Measurements from ENCODE around the gene CCDC159.
"Not testable (repeated sequence)": the region's sequence is repeated elsewhere in the genome, so short reads cannot be mapped to it uniquely, and the experiment has no call there.

Gene CCDC159

DNA sequence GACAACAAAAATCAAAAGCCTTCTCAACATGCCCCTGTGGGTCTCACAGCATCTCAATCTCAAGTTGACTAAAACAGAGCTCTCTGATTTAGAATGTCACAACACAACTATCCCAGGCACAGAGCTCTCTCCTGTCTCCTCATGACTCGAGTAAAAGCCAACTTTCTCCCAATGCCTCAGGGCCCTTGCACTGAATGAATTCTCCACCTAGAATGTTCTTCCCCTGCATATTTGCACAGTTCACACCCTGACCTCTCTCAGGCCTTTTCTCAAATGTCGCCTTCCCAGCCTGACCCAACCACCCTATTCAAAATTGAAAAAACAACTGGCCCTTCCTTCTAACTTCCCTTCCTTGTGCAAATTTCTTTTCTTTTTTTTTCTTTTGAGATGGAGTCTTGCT is 24.4 kb downstream of the CCDC159 start:
- no peak for DNase-seq

DNA sequence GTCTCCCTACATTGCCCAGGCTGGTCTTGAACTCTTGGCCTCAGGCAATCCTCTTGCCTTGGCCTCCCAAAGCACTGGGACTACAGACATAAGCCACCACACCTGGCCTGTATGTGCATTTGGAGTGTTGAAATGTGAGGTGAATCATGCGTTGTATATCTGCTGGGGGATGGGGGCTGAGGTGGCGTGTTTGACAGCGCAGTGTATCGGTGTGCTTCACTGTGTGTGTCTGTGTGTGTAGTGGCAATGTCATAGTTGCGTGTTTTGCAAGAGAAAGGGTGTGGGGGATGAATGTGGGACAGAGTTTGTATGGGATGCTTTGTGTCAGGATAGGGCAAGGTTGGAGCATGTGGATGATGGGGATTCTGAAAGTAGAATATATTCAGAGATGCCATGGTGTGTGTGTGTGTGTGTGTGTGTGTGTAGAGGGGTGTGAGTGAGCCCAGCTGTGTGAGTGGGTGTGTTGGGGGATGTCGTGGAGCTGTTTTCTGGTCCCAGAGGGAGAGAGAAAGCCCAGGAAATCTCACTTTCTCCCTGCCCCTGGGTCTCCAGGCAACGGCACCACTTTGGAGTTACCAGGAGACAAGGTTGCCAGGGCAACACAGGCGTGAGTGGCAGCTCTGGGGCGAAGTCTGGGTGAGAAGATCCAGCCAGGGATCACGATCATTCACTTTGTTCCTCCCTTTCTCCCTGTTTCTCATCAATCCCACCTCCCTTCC is 27.0 kb downstream of the CCDC159 start:
- DNase-seq, result peak; percentile 41 to 72

DNA sequence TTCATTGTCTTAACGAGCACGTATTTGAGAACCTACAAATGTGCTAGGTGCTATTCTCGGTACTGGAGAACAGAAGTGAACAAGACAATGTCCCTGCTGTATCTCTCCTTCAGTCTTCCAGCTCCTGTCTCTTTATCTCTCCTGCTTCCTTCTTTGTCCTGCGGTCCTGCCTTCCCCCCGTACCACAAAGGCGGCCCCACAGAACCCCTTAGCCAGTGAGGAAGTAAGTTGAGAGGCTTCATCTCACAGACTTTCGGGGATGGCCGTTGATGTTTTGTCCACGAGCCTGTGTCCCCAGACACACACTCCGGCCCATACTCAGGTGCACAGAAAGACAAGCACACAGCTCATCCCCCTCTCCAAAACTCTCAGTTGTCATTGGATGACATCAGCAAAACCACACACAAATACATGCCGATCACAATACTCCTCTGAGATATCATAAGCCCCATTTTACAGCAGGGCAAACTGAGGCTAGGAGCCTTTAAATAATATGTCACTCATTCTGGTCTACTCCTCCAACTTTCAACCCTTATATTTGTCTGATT is 27.6 kb downstream of the CCDC159 start:
- no peak for DNase-seq

DNA sequence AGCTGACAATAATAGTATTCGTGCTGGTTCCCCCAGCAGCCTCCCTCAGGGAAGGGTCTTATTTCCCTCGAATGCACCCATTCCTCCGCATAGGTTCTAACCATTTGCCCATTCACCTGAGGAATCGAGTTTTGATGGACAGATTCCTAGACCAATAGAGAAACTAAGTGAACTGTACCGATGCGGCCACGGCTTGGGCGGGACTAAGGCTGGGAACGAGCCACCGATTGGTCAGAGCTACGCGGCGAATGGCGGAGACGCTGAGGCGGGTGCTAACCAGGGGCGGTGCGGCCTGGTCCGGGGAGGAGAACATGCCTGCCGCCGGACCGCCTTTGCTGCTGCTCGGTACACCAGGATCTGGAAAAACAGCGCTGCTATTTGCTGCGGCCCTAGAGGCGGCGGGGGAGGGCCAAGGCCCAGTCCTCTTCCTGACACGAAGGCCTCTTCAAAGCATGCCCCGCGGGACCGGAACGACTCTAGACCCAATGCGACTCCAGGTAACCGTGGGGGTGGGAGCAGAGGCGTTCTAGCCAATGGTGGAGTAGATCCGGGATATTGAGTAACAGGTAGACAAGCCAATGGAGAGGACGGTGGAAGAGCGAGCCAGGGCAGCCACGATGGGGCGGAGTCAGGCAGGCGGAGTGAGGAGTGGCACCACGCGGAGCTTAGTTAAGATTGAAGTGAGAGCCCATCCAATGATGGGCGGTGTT is 28.3 kb downstream of the CCDC159 start, which contains the start of gene SWSAP1:
SWSAP1 (plus strand) TSS at position 234 of the 710 bp plus-strand sequence; CDS start at position 249, 15 bp downstream.
- DNase-seq, result peak; percentile 89 to 93

DNA sequence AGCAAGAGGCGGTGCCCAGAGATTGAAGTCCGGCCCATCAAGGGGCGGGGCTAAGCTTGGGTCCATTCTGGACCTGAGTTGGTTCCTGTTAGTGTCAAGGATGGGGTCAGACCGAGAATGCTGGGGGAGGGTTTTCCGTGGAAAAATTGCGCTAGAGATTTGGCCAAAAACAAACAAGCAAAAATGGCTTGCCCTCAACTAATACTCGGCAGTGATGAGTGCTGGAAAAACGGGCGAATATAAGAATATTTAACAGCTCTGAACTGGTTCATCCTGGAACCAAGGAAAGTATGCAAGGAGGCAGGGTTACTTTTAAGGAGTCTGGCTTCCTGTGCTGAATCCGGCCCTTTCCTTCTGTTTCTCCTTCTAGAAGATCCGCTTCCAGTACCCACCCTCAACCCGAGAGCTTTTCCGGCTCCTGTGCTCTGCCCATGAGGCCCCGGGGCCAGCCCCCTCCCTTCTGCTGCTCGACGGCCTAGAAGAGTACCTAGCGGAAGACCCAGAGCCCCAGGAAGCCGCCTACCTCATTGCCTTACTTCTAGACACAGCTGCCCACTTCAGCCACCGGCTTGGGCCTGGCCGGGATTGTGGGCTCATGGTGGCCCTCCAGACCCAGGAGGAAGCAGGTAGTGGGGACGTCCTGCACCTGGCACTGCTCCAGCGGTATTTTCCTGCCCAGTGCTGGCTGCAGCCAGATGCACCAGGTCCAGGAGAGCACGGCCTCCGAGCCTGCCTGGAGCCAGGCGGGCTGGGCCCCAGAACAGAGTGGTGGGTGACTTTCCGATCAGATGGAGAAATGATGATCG is 29.0 kb downstream of the CCDC159 start:
- DNase-seq, result no peak

DNA sequence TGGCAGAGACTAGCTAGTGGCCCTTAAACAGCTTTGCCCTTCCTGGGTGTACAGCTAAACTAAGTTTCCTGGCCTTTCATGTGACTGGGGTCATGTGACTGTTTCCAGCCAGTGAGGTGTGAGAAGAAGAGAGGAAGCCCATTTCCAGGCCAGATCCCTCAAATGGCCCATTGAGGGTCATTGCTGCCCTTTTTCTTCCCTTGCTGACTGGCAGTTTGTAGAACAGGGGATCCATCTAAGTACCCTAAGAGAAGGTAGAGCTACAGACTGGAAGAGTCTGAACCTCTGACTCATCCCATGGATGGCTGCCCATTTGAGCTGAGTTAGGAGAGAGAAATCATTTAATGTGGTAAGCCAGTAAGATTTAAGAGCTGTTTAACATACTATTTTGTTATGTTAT is 30.9 kb downstream of the CCDC159 start:
- no peak for DNase-seq

DNA sequence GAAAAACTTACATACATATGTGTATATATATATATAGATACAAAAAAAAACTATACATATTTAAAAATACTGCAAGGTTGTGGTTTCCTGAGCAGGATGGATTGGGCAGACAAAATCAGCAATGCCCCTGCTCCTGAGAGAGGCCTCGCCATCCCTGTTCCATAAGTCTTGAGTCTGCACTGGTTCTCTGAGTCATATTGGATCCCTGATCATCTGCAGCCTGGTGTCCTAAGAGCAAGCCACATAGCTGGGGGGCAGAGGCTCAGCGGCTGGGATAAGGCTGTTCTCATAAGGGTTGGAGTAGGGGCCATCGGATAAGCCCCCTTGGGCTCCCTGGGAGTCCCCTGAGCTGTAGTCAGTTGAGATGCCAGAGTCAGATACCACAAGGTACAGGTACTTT is 31.4 kb downstream of the CCDC159 start:
- no peak for DNase-seq

DNA sequence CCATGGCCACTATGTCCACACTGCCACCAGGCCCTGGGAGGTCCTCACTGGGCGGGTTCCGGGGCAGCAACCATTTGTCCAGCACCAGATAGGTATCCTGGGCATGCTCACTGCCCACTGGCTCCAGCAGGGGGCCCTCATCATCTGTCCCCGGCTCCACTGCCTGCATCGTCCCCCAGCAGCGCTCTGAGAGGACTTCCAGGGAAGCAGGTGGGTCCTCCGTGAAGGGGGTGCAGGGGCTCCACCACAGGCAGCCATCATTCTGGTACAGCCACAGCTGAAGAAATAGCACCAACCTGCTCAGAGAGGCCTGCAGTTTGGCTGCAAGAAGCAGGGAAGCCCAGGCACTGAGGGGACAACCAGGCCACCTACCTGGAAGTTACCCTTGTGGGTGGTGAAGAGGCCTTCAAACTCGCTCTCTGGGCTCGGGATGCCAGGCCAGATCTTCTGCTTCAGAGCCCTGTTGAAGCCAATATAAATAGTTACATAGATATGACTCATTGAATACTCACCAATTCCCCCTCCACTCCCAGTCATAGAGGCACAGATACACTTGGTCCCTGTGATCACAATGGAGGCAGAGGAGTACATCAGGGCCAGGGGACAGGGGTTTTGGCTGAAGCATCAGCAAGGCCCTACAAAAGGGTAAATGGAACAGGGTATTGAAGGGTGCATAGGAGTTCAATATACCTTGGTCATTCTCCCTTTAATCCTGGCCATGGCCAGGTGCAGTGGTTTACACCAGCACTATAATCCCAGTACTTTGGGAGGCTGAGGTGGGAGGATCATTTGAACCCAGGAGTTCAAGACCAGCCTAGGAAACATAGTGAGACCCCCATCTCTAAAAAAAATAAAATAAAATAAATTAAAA is 32.2 kb downstream of the CCDC159 start:
- no peak for DNase-seq

DNA sequence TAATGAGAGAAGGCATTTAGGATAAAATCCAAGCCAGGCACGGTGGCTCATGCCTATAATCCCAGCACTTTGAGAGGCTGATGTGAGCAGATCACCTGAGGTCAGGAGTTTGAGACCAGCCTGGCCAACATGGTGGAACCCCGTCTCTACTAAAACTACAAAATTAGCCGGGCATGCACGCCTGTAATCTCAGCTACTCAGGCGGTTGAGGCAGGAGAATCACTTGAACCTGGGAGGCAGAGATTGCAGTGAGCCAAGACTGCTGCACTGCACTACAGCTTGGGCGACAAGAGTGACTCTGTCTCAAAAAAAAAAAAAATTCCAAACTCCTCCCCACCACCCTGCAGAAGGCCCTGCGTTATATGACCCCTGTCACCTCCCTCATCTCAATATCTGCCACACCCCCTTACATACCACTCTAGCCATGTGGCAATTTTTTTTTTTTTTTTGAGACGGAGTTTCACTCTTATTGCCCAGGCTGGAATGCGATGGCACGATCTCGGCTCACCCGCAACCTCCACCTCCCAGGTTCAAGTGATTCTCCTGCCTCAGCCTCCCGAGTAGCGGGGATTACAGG is 33.0 kb downstream of the CCDC159 start:
- not testable (repeated sequence) for DNase-seq

DNA sequence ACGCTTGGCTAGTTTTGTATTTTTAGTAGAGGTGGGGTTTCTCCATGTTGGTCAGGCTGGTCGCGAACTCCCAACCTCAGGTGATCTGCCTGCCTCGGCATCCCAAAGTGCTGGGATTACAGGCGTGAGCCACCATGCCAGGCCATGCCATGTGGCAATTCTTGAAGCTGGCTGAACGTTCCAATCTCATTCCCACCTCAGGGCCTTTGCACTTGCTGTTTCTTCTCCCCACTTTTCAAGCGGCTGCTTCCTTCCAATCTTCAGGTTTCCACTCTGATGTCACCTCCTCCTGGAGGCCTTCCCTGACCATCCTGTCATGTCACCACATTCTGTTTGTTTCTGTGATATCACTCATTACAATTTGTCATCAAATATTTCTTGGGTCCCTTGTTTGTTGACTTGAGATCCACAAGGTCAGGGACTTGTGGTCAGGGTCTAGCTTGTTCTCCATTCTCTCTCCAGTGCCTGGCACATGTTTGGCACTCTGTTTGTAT is 33.6 kb downstream of the CCDC159 start:
- no peak for DNase-seq

DNA sequence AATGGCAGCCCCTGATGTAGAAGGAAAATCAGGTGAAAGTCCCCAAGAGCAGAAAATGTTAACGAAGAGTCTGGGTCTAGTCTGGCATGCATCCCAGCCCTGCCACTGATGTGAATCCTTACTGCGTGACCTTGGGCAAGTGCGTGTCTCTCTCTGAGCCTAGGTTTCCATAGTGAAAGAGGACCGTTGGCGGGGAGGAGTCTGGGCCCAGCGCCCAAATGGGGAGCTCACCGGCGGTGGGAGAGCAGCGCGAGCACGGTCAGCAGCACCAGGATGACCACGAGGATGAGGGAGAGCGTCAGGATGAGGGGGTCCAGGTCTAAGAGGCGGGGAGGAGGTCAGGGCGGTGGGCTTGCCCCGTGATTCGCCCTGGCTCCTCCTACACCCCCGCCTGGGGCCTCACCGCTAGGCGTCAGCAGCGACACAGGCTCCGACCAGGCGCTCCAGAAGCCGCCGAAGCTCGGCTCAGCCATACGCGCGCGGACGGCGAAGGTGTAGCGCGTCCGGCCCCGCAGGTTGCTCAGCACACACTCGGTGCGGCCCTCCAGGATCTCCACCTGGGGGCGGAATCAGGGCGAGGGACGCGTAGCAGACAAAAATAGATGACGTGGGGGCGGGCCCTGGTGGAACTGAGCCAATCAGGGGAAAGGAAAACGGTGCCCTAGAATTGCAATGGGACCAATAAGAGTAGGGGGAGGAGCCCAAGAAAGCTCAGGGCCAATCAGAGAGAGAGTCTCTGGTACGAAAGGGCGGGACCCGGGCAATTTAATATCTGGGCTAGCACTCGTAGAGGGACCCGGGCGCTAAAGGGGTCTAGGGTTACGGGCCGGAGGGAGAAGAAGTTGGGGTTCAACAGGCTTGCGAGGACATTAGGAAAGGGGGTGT is 34.6 kb downstream of the CCDC159 start:
- DNase-seq, result peak; percentile 90 to 94

DNA sequence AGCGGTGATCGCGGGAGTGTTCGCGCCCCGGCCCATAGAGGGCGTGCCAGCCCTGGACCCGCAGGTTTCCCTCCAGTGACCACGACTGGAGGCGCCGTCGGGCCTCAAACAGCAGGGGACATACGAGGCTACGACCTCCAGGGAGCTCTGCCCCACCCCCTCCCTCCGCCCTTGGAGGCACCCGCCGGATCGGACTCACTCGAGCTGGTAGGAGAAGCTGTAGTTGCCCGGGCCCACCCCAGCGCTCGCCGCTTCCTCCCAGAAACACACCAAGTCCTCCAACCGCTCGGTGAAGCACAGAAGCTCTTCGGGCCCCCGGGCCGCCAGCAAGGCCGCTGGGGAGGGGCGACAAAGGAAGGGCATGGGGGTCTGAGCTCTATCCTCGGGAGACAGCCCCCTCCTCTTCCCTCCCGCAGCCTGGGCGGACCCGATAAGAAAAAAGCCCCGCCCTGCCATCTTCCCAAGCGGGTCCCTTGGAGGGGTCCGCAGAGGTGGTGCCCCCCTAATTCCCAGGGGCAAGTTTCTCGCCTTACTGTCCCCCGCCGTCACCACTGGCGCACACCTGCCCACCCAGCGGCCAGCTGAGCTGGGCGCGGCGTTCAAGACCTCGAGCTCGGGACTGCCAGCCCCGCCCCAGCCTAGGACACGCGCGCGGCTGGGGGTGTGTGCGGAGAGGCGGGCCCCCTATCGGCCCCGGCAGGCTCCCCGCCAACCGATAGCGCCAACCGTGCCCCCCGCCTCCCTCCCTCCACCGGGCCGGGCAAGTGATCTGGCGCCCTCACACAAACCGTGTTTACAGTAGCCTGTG is 36.8 kb downstream of the CCDC159 start:
- no peak for DNase-seq

DNA sequence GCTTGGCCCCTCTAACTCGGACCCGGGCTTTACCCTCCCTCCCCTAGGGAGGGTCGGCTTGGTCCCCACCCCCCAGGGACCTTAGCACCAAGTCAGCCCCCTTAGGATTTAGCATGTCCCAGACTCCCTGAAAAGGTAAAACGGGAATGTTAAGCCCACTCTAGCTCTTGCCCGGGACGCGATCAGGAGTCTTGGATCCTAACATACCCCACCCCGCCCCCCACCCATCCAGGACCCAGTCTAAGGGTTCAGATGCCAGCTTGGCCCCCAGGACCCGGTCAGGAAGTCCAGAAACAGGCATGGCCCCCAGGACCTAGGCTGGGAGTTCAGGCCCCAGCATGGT is 37.4 kb downstream of the CCDC159 start:
- DNase-seq, result no peak

DNA sequence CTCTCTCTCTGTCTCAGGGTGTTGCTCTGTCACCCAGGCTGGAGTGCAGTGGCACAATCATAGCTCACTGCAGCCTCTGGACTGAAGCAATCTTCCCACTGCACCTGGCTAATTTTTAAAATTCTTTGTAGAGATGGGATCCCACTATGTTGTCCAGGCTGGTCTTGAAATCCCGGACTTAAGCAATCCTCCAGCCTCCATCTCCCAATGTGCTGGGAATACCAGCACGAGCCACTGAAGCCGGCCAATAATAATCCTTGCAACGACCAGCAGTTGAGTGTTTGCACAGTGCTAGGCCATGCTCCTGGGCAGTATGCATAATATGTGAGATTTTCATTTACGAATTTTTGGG is 38.4 kb downstream of the CCDC159 start:
- DNase-seq, result no peak

DNA sequence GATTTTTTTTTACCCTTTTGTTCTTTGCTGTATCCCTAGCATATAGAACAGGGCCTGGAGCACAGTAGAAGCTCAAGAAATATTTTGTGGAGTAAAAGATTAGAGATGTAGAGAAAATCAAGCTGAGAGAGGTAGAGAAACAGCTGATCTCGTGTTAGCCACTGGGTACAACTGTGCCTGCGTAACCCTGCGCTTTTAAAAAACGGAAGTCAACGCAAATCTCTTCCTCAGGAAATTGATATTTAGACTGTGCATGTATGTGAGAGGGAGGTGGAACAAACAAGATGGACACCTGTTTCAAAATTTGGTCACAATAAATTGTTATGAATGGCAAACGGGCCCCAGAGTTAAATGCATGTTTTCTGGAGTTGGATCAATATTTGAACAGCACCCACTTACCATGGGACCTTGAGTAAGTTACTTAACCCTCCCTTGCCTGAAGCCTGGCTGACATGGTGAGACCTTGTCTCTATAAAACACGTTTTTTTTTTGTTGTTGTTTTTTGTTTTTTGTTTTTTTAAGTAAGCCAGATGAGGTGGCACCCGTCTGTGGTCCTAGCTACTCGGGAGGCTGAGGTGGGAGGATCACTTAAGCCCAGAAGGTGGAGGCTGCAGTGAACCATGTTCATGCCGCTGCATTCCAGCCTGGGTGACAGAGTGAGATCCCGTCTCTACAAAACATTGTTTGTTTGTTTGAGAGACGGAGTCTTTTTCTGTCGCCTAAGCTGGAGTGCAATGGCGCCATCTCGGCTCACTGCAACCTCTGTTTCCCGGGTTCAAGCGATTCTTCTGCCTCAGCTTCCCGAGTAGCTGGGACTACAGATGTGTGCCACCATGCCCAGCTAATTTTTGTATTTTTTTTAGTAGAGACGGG is 41.1 kb downstream of the CCDC159 start:
- no peak for DNase-seq

DNA sequence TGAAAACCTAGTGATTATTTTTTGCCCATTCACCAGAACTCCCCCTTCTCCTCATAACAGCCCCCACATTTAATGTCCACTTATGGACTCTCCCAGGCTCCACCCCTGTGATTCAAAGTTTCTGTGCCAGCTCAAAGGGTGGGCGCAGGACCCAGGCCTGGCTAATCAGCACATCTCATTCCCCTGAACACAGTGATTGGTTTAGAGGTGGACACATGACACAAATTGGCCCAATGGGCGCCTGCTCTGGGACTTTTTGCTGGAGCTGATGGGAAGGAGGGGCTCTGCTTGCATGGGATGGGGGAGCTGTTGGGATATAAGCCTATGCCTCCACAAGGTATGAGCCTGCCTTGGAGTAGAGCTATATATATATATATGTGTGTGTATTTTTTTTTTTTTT is 44.0 kb downstream of the CCDC159 start:
- no peak for DNase-seq

DNA sequence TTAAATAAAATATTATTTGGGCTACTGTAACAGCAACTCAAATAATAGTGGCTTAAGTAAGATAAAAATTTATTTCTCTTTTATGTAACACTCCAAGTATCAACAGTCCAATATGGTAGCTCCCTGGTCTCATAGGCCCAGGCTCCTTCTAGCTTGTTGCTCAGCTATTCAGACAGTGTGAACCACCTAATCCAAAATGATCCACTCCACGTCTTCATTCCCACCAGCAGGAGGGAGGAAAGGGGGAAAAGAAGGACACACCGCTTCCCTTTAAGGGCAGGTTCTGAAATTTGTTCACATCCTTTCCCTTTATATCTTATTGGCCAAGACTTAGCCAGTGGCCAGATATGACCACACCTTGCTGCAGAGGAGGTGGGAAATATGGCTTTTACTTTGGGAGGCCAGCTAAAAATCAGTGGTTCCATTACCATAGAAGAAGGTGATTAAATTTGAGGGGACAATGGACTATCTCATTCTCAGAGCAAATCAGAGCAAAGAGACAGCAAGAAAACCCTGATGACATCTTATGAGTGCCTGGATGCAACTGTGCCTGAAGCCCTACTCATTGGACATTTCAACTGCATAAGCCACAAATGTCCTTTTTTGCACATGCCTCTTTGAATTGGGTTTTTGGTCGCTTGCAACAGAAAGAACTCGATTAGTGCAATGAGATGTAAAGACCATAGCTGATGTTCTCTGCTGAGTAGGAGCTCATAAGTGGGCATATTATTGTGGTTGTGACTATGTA is 44.8 kb downstream of the CCDC159 start:
- DNase-seq, result no peak

DNA sequence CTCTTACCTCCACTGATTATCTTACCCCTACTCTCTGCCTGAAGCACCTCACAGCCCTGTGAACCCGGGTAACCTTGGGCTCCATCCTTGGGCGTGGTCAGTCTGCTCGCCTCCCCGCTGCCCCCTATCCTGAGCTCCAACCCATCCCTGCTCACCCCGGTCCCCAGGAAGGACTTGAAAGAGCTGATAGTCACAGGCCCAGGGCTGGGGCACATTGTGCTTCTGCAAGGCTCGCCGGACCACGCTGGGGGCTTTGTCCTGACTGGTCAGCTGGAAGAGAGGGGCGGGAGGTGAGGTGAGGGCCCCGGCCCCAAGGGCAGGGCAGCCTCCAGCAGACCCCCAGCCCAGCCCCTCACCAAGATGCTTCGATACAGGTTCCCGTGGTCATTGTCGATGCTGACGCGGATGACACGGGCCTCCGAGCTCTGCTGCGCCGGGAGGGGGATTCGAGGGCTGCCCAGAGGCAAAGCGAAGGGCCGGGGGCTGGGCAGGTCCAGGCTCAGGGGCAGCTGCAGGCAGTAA is 50.8 kb downstream of the CCDC159 start:
- no peak for DNase-seq
